Muscle of back (tissue), 11 donors: ENCODE measurements around the gene POR. TPM values are rescaled to one million over a fixed set of nuclear protein-coding genes. Genes with fewer than 3 reads are reported as not detected.
A peak's percentile ranks its signal among the peaks of the same experiment; 100 is the strongest.
"Not testable (repeated sequence)": the region's sequence is repeated elsewhere in the genome, so short reads cannot be mapped to it uniquely, and the experiment has no call there.

ENCODE experiments used
- DNase-seq, 3 donors: peaks; one replicate each; pipeline versions ENCODE4 v3.0.0 to v3.0.0-alpha.2; 2013
- polyA plus RNA-seq, 10 donors: library from polyadenylated mRNA; unstranded; fragments of 120-200 nt; gene quantifications; one replicate each; pipeline ENCODE4 v1.2.1, GENCODE V29; 2013; ENCODE audit not compliant: insufficient read length in 10 of 10

The POR gene
- polyA plus RNA-seq, 10 donors, result 27.6 to 46.0 (median 31.5) TPM

GRCh38 chr7:75883265-75883824 lies 31.6 kb upstream of the POR start:
- DNase-seq, result not testable (repeated sequence)

GRCh38 chr7:75884476-75884875 lies 30.5 kb upstream of the POR start:
- DNase-seq, result no peak

- DNase-seq, result peak in 1 of 3 donors; percentile 44
Measured at GRCh38 chr7:75885036-75885435, 29.9 kb upstream of the POR start.

- no peak for DNase-seq
Measured at GRCh38 chr7:75887669-75888369, 27.1 kb upstream of the POR start.

- DNase-seq, result no peak
Measured at GRCh38 chr7:75888464-75889222, 26.3 kb upstream of the POR start.

GRCh38 chr7:75889223-75889825 lies 25.6 kb upstream of the POR start:
- DNase-seq, result no peak

GRCh38 chr7:75889826-75890225 lies 25.1 kb upstream of the POR start:
- DNase-seq, result no peak

GRCh38 chr7:75891237-75891636 lies 23.7 kb upstream of the POR start:
- not testable (repeated sequence) for DNase-seq

- DNase-seq, result no peak
Measured at GRCh38 chr7:75891815-75892411, 23.0 kb upstream of the POR start.

- DNase-seq, result peak; percentile 52 to 83 (median 52)
Measured at GRCh38 chr7:75892634-75893272, 22.2 kb upstream of the POR start.

GRCh38 chr7:75896803-75897327 lies 18.1 kb upstream of the POR start:
- DNase-seq, result no peak

- DNase-seq, result no peak
Measured at GRCh38 chr7:75900617-75901315, 14.2 kb upstream of the POR start.

GRCh38 chr7:75905785-75906604 lies 9.0 kb upstream of the POR start:
- peak in 2 of 3 donors; percentile 29 to 75 for DNase-seq

GRCh38 chr7:75906991-75907667 lies 7.8 kb upstream of the POR start:
- DNase-seq, result no peak

GRCh38 chr7:75907668-75908039 lies 7.3 kb upstream of the POR start:
- not testable (repeated sequence) for DNase-seq

GRCh38 chr7:75909521-75910132 lies 5.3 kb upstream of the POR start:
- no peak for DNase-seq

GRCh38 chr7:75911186-75911585 lies 3.8 kb upstream of the POR start:
- not testable (repeated sequence) for DNase-seq

- DNase-seq, result no peak
Measured at GRCh38 chr7:75913437-75913836, 1.5 kb upstream of the POR start.

- DNase-seq, result no peak
Measured at GRCh38 chr7:75914169-75914654, 743 bp upstream of the POR start.
